Coronary artery (tissue), 2 donors: ENCODE results near the gene NLGN4Y.

Experiments used
- DNase-seq: peaks from one replicate; pipeline ENCODE4 v3.0.0-alpha.2; 2017; ENCODE audit warnings: low spot score
- H3K27ac ChIP-seq, 2 donors: fragments of 200-600 bp; sonication (generic); one replicate each; pipeline ENCODE4 v1.5.1; 2016 to 2019
- H3K4me3 ChIP-seq: fragments of 200-600 bp; sonication (generic); 2 replicates; pipeline ENCODE4 v1.5.1; 2016; ENCODE audit warnings: mild to moderate bottlenecking, moderate library complexity
- TF ChIP-seq, protein P1 (sequence below): fragments of 200-600 bp; sonication (generic); IDR thresholded peaks from one replicate; pipeline ENCODE4 v1.5.1; 2019; ENCODE audit warnings: antibody characterized with exemption

The NLGN4Y gene

DNA sequence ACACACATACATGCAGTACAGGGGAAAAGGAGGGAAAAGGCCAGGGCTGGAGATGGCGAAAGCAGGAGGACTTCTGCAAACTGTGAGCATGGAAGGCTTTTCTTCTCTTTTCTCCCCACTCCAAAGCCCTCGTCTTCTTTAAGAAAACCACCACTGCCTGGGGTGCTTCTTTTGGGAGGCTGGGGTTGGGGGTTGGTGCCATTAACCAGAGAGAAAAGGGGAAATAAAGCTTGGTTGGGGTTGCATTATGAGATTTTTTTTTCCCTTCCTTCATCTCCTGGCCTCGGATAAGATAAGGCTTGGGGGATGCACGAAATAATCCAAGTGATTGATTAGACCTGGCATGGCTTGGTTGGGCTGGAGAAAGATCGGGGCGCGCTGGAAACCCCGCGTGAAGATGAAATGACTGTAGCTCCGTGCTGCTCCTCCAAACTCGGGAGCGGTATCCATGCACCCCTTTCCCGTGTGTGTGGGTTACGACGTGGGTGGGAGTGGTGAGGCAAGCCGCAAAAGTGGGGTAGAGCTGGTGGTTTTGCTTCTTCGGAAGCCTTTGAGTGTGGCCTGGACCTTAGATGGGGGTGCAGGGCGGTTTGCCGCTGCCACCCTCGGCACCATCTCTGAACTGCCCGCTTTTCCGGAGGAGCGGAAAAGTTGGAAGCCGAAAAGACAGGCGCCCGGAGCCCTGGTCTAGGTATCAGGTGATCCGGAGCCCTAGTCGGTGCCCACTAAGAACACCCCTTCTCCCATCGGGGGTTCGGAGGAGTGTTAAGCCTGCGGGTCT, 648 bp upstream of the NLGN4Y start:
- no peak overlapping the region for H3K4me3 ChIP-seq
- TF ChIP-seq, protein P1, sequence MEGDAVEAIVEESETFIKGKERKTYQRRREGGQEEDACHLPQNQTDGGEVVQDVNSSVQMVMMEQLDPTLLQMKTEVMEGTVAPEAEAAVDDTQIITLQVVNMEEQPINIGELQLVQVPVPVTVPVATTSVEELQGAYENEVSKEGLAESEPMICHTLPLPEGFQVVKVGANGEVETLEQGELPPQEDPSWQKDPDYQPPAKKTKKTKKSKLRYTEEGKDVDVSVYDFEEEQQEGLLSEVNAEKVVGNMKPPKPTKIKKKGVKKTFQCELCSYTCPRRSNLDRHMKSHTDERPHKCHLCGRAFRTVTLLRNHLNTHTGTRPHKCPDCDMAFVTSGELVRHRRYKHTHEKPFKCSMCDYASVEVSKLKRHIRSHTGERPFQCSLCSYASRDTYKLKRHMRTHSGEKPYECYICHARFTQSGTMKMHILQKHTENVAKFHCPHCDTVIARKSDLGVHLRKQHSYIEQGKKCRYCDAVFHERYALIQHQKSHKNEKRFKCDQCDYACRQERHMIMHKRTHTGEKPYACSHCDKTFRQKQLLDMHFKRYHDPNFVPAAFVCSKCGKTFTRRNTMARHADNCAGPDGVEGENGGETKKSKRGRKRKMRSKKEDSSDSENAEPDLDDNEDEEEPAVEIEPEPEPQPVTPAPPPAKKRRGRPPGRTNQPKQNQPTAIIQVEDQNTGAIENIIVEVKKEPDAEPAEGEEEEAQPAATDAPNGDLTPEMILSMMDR, result no peak
- H3K27ac ChIP-seq, result no peak overlapping the region
- DNase-seq, result no peak

- Histone ChIP-seq H3K27ac (no peak overlapping the region), H3K4me3 (no peak overlapping the region)
- no peak for DNase-seq
- TF ChIP-seq, protein P1, result no peak
Measured at GRCh38 chrY:14525315-14525714, 986 bp downstream of the NLGN4Y start.

GRCh38 chrY:14528361-14528760, 4.0 kb downstream of the NLGN4Y start:
- TF ChIP-seq, protein P1, result no peak
- H3K27ac ChIP-seq, result no peak overlapping the region
- DNase-seq, result no peak

DNA sequence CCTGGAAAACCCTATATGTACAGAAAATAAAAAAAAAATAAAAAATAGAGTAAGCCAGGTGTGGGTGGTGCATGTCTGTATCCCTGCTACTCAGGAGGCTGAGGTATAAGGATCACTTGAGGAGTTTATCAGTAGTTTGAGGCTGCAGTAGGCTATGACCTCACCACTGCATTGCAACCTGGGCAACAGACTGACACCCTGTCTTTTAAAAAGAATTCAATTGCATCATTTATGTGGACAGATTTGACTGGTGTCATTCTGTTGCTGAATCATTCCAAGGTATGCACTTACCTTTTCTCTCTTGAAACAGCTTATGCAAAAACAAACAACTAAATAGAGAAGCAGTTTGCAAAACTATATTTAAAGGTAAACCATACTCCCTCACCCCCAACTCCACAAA, 12.4 kb downstream of the NLGN4Y start:
- no peak overlapping the region for H3K27ac ChIP-seq
- no peak overlapping the region for H3K4me3 ChIP-seq
- TF ChIP-seq, protein P1, result no peak
- no peak for DNase-seq

More at GRCh38 chrY:14528361-14528760, 4.0 kb downstream of the NLGN4Y start:
- H3K4me3 ChIP-seq, result no peak overlapping the region

- no peak for DNase-seq
- Histone ChIP-seq H3K4me3 (no peak overlapping the region), H3K27ac (no peak overlapping the region)
- TF ChIP-seq, protein P1, result no peak
Measured at GRCh38 chrY:14543506-14543905, 19.2 kb downstream of the NLGN4Y start.

GRCh38 chrY:14581294-14581693, 57.0 kb downstream of the NLGN4Y start:
- Histone ChIP-seq H3K27ac (no peak overlapping the region), H3K4me3 (no peak overlapping the region)
- DNase-seq, result no peak
- TF ChIP-seq, protein P1, result no peak

- TF ChIP-seq, protein P1, result no peak
- Histone ChIP-seq H3K4me3 (no peak overlapping the region), H3K27ac (no peak overlapping the region)
- DNase-seq, result no peak
Measured at GRCh38 chrY:14586725-14587124, 62.4 kb downstream of the NLGN4Y start.
